Measurements from ENCODE around the gene VAV3. TPM values are rescaled to one million over a fixed set of nuclear protein-coding genes. Genes with fewer than 3 reads are reported as not detected.
"Not testable (repeated sequence)": the region's sequence is repeated elsewhere in the genome, so short reads cannot be mapped to it uniquely, and the experiment has no call there.

VAV3 gene
- total RNA-seq, 2 donors from 2014 or later = 7.3 to 7.9 TPM

- intact Hi-C loops (cut with DNase I) = no loop called here
- DNase-seq (ENCODE audit: low spot score) = no peak
Measured at GRCh38 chr1:107867422-107867821, 97.6 kb downstream of the VAV3 start.

GRCh38 chr1:107866870-107867269 is 98.1 kb downstream of the VAV3 start:
- DNase-seq (ENCODE audit: low spot score) = no peak
- intact Hi-C loops (cut with DNase I) = no loop called here

- intact Hi-C loops (cut with DNase I) = no loop called here
Measured at GRCh38 chr1:107865627-107866026, 99.4 kb downstream of the VAV3 start.

GRCh38 chr1:107863342-107863741 is 101.6 kb downstream of the VAV3 start:
- intact Hi-C loops (cut with DNase I) = no loop called here
- DNase-seq (ENCODE audit: low spot score) = no peak

More at GRCh38 chr1:107865627-107866026, 99.4 kb downstream of the VAV3 start:
- no peak for DNase-seq (ENCODE audit: low spot score)

GRCh38 chr1:107862064-107862463 is 102.9 kb downstream of the VAV3 start:
- DNase-seq (ENCODE audit: low spot score) = no peak
- intact Hi-C loops (cut with DNase I) = no loop called here

GRCh38 chr1:107858323-107858722 is 106.7 kb downstream of the VAV3 start:
- intact Hi-C loops (cut with DNase I) = no loop called here
- DNase-seq (ENCODE audit: low spot score) = no peak

- DNase-seq (ENCODE audit: low spot score) = no peak
Measured at GRCh38 chr1:107851418-107851817, 113.6 kb downstream of the VAV3 start.

GRCh38 chr1:107844541-107845194 is 120.3 kb downstream of the VAV3 start:
- intact Hi-C loops (cut with DNase I); DNase-seq (ENCODE audit: low spot score): not testable (repeated sequence)

More at GRCh38 chr1:107851418-107851817, 113.6 kb downstream of the VAV3 start:
- intact Hi-C loops (cut with DNase I) = no loop called here

- intact Hi-C loops (cut with DNase I) = no loop called here
- DNase-seq (ENCODE audit: low spot score) = no peak
Measured at GRCh38 chr1:107843989-107844388, 121.0 kb downstream of the VAV3 start.

- intact Hi-C loops (cut with DNase I) = no loop called here
- DNase-seq (ENCODE audit: low spot score) = no peak
Measured at GRCh38 chr1:107842241-107842640, 122.7 kb downstream of the VAV3 start.

GRCh38 chr1:107840725-107841124 is 124.3 kb downstream of the VAV3 start:
- DNase-seq (ENCODE audit: low spot score) = no peak
- intact Hi-C loops (cut with DNase I) = no loop called here

- DNase-seq (ENCODE audit: low spot score) = no peak
- intact Hi-C loops (cut with DNase I) = no loop called here
Measured at GRCh38 chr1:107838056-107838455, 126.9 kb downstream of the VAV3 start.

- no peak for DNase-seq (ENCODE audit: low spot score)
- intact Hi-C loops (cut with DNase I) = no loop called here
Measured at GRCh38 chr1:107835151-107835670, 129.8 kb downstream of the VAV3 start.

- intact Hi-C loops (cut with DNase I) = no loop called here
- DNase-seq (ENCODE audit: low spot score) = no peak
Measured at GRCh38 chr1:107833061-107833460, 131.9 kb downstream of the VAV3 start.

- intact Hi-C loops (cut with DNase I) = no loop called here
- DNase-seq (ENCODE audit: low spot score) = no peak
Measured at GRCh38 chr1:107831921-107832320, 133.1 kb downstream of the VAV3 start.

GRCh38 chr1:107830526-107830925 is 134.5 kb downstream of the VAV3 start:
- intact Hi-C loops (cut with DNase I) = no loop called here
- no peak for DNase-seq (ENCODE audit: low spot score)

- intact Hi-C loops (cut with DNase I) = no loop called here
- DNase-seq (ENCODE audit: low spot score) = no peak
Measured at GRCh38 chr1:107830075-107830474, 134.9 kb downstream of the VAV3 start.

GRCh38 chr1:107829036-107829770 is 135.8 kb downstream of the VAV3 start:
- intact Hi-C loops (cut with DNase I) = loop anchor here in 1 of 2 donors (5.0 kb wide), 1 partner anchor 258 kb away; no protein-coding TSS in a partner anchor
- DNase-seq (ENCODE audit: low spot score) = no peak

GRCh38 chr1:107824946-107825345 is 140.0 kb downstream of the VAV3 start:
- DNase-seq (ENCODE audit: low spot score) = no peak
- intact Hi-C loops (cut with DNase I) = loop anchor here in 1 of 2 donors (5.0 kb wide), 1 partner anchor 262 kb away; no protein-coding TSS in a partner anchor

- intact Hi-C loops (cut with DNase I) = no loop called here
- DNase-seq (ENCODE audit: low spot score) = no peak
Measured at GRCh38 chr1:107821340-107821739, 143.6 kb downstream of the VAV3 start.

- intact Hi-C loops (cut with DNase I) = no loop called here
Measured at GRCh38 chr1:107820801-107821200, 144.2 kb downstream of the VAV3 start.

More at GRCh38 chr1:107820801-107821200, 144.2 kb downstream of the VAV3 start:
- DNase-seq (ENCODE audit: low spot score) = no peak

Measured in posterior vena cava (tissue), 2 donors.